ENCODE measurements around the gene NYNRIN. TPM values are rescaled to one million over a fixed set of nuclear protein-coding genes. Genes with fewer than 3 reads are reported as not detected.

The NYNRIN gene
- total RNA-seq, 1 experiment from 2014 or later: 0.27 TPM

DNA sequence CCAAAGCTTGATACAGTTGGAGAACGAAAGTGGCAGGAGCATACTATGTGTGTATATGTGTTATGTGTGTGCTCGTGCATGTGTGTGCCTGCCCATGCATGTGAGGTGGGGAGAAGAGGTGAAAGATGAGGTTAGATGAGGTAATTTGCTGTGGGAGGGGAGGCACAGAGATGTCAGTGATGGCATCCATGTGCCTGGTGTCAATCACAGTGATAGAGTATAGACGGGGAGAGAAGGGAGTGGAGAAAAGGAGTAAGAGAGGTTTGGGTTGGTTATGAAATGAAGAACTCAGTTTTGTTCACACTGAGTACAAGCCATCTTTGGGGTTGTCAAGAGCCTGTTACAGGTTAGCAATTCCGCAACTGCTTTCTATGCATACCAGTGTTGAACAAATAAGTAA lies 14.6 kb upstream of the NYNRIN start:
- Histone ChIP-seq H3K9me2 (ENCODE audit: insufficient read depth) (no peaks in the 10 kb centered on the region), H3K9ac (ENCODE audit: low read length) (no peak overlapping the region), H3K27me3 (ENCODE audit: insufficient read depth, low read length) (no peaks in the 10 kb centered on the region), H2AFZ (ENCODE audit: low read depth, low read length, poor library complexity, severe bottlenecking) (no peak overlapping the region), H3K4me3 (replicated peaks in 1 of 2; ENCODE audit: low read depth in 1 of 2, low read length in 2 of 2) (no peak overlapping the region), H4K20me1 (ENCODE audit: insufficient read depth) (no peaks in the 10 kb centered on the region), H3K27ac (ENCODE audit: low read depth, low read length) (no peak overlapping the region), H3K9me3 (ENCODE audit: control insufficient read depth in 1 of 2, insufficient read depth in 1 of 2, low read depth in 1 of 2, low read length in 2 of 2) (no peaks in the 10 kb centered on the region), H3K36me3 (ENCODE audit: control insufficient read depth in 1 of 2, insufficient read depth in 2 of 2, low read length in 2 of 2) (no peaks in the 10 kb centered on the region), H3K79me2 (ENCODE audit: insufficient read depth, low read length) (no peaks in the 10 kb centered on the region), H3K4me1 (ENCODE audit: control insufficient read depth in 1 of 2, insufficient read depth in 2 of 2, low read length in 2 of 2) (no peaks in the 10 kb centered on the region), H3K4me2 (ENCODE audit: low read length) (no peak overlapping the region)
- ATAC-seq (no peak), DNase-seq (ENCODE audit: low read depth, low spot score) (no peak)
- ChIA-PET CTCF (no interaction called here), RAD21 (ENCODE audit: low non-redundant PET in 1 of 2, low total read pairs in 2 of 2, uncharacterized antibody in 2 of 2, unreplicated experiment in 2 of 2) (no interaction called here), POLR2A (no interaction called here)
- no TSS peak for BruUV-seq (replicated peaks)
- intact Hi-C loops (cut with micrococcal nuclease): no loop called here
- TF ChIP-seq ELF1 (IDR thresholded peaks at IDR 0.05; ENCODE audit: borderline replicate concordance, low read depth) (no peak), ZBTB33 (IDR thresholded peaks at IDR 0.05; ENCODE audit: extremely low read depth, insufficient replicate concordance, low read length) (no peak), CBX3 (IDR thresholded peaks at IDR 0.05; ENCODE audit: low read depth) (no peak), RAD21 (IDR thresholded peaks at IDR 0.05; ENCODE audit: low read depth) (no peak), SP1 (IDR thresholded peaks at IDR 0.05; ENCODE audit: low read depth) (no peak), ZNF274 (IDR thresholded peaks at IDR 0.05; ENCODE audit: low read depth, low read length) (no peak), EGR1 (IDR thresholded peaks at IDR 0.05; ENCODE audit: low read depth) (no peak), EZH2 (IDR thresholded peaks at IDR 0.05) (no peak), YY1 (IDR thresholded peaks at IDR 0.05; ENCODE audit: extremely low read depth, insufficient replicate concordance, low read depth, low read length) (no peak), CEBPB (IDR thresholded peaks at IDR 0.05; ENCODE audit: low read depth) (no peak), ZFX (IDR thresholded peaks at IDR 0.05) (no peak), POLR2AphosphoS5 (IDR thresholded peaks at IDR 0.05; ENCODE audit: low read depth, low read length) (no peak)
- TF ChIP-seq, protein P1, sequence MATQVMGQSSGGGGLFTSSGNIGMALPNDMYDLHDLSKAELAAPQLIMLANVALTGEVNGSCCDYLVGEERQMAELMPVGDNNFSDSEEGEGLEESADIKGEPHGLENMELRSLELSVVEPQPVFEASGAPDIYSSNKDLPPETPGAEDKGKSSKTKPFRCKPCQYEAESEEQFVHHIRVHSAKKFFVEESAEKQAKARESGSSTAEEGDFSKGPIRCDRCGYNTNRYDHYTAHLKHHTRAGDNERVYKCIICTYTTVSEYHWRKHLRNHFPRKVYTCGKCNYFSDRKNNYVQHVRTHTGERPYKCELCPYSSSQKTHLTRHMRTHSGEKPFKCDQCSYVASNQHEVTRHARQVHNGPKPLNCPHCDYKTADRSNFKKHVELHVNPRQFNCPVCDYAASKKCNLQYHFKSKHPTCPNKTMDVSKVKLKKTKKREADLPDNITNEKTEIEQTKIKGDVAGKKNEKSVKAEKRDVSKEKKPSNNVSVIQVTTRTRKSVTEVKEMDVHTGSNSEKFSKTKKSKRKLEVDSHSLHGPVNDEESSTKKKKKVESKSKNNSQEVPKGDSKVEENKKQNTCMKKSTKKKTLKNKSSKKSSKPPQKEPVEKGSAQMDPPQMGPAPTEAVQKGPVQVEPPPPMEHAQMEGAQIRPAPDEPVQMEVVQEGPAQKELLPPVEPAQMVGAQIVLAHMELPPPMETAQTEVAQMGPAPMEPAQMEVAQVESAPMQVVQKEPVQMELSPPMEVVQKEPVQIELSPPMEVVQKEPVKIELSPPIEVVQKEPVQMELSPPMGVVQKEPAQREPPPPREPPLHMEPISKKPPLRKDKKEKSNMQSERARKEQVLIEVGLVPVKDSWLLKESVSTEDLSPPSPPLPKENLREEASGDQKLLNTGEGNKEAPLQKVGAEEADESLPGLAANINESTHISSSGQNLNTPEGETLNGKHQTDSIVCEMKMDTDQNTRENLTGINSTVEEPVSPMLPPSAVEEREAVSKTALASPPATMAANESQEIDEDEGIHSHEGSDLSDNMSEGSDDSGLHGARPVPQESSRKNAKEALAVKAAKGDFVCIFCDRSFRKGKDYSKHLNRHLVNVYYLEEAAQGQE (IDR thresholded peaks at IDR 0.05; ENCODE audit: low read depth): no peak
- TF ChIP-seq, protein P2, sequence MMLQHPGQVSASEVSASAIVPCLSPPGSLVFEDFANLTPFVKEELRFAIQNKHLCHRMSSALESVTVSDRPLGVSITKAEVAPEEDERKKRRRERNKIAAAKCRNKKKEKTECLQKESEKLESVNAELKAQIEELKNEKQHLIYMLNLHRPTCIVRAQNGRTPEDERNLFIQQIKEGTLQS (IDR thresholded peaks at IDR 0.05): no peak

Measured in HCT116 (cell line).